Neural cell (in vitro differentiated cells): ENCODE results near the gene PKM.

Source experiments
- EZH2 ChIP-seq: fragments of 200-600, 300-800 bp; shearing (Covaris generic), sonication (generic); IDR thresholded peaks from 2 replicates; pipeline ENCODE4 v1.6.1; 2014; ENCODE audit warnings: antibody characterized with exemption, low read length, borderline replicate concordance, mild to moderate bottlenecking; ENCODE audit not compliant: insufficient read depth, poor library complexity, severe bottlenecking
- MXI1 ChIP-seq: fragments of 450-650 bp; conservative IDR thresholded peaks from 2 replicates; pipeline ENCODE4 v1.6.1; 2014; ENCODE audit warnings: antibody characterized with exemption, mild to moderate bottlenecking; ENCODE audit not compliant: poor library complexity, severe bottlenecking
- TAF1 ChIP-seq: IDR thresholded peaks from 2 replicates; pipeline ENCODE4 v1.6.1; 2012; ENCODE audit warnings: low read depth
- TF ChIP-seq, protein P1 (sequence below): fragments of 450-650 bp; IDR thresholded peaks from 2 replicates; pipeline ENCODE4 v1.5.1; 2014; ENCODE audit warnings: antibody characterized with exemption, mild to moderate bottlenecking, moderate library complexity; ENCODE audit not compliant: poor library complexity, severe bottlenecking

- TF ChIP-seq, protein P1, sequence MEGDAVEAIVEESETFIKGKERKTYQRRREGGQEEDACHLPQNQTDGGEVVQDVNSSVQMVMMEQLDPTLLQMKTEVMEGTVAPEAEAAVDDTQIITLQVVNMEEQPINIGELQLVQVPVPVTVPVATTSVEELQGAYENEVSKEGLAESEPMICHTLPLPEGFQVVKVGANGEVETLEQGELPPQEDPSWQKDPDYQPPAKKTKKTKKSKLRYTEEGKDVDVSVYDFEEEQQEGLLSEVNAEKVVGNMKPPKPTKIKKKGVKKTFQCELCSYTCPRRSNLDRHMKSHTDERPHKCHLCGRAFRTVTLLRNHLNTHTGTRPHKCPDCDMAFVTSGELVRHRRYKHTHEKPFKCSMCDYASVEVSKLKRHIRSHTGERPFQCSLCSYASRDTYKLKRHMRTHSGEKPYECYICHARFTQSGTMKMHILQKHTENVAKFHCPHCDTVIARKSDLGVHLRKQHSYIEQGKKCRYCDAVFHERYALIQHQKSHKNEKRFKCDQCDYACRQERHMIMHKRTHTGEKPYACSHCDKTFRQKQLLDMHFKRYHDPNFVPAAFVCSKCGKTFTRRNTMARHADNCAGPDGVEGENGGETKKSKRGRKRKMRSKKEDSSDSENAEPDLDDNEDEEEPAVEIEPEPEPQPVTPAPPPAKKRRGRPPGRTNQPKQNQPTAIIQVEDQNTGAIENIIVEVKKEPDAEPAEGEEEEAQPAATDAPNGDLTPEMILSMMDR: no peak
- TF ChIP-seq EZH2 (no peak), MXI1 (no peak), TAF1 (no peak)
These were observed 13.8 kb downstream of the PKM start for GRCh38 chr15:72217216-72217615.
